ENCODE results near the gene OR3A3.

OR3A3 gene

GRCh38 chr17:3472137-3472536, 61.0 kb downstream of the OR3A3 start:
- no peak for DNase-seq (ENCODE audit: low read depth)
